Transverse colon (tissue), 4 donors: ENCODE measurements around the gene VTA1. TPM values are rescaled to one million over a fixed set of nuclear protein-coding genes. Genes with fewer than 3 reads are reported as not detected.

ENCODE experiments used
- DNase-seq: peaks from one replicate; pipeline ENCODE4 v3.0.0-alpha.2; 2019
- H3K27ac ChIP-seq, 4 donors: fragments of 200-600 bp; sonication (generic); 2 replicates each; pipeline ENCODE4 v1.5.1; 2016 to 2018; ENCODE audit warnings: inconsistent platforms in 4 of 4
- H3K27me3 ChIP-seq: fragments of 200-600 bp; sonication (generic); 2 replicates; pipeline ENCODE4 v1.5.1; 2017; ENCODE audit warnings: inconsistent platforms
- H3K36me3 ChIP-seq, 4 donors: fragments of 200-600 bp; sonication (generic); 2 replicates each; pipeline ENCODE4 v1.5.1; 2017 to 2019; ENCODE audit warnings: inconsistent platforms in 4 of 4
- H3K4me1 ChIP-seq, 4 donors: fragments of 200-600 bp; sonication (generic); 2 replicates each; pipeline ENCODE4 v1.5.1; 2017 to 2020; ENCODE audit warnings: inconsistent platforms in 4 of 4
- H3K4me3 ChIP-seq, 4 donors: fragments of 200-600 bp; sonication (generic); 1 replicate in 1 of 4; 2 replicates in 3 of 4; pipeline versions ENCODE4 v1.5.1 to v1.6.1; 2017 to 2019; ENCODE audit warnings: inconsistent platforms in 4 of 4
- H3K9me3 ChIP-seq, 2 donors: fragments of 200-600 bp; sonication (generic); 2 replicates each; pipeline ENCODE4 v1.5.1; 2017 to 2019; ENCODE audit warnings: inconsistent platforms in 2 of 2
- EP300 ChIP-seq: sonication (generic); formaldehyde crosslinking; IDR thresholded peaks from one replicate; pipeline ENCODE4 v1.6.1; 2017; ENCODE audit warnings: antibody characterized with exemption, low read depth
- POLR2A ChIP-seq: fragments of 450-650 bp; IDR thresholded peaks from one replicate; pipeline ENCODE4 v1.6.1; 2016; ENCODE audit warnings: antibody characterized with exemption, mild to moderate bottlenecking, moderate library complexity
- POLR2AphosphoS5 ChIP-seq, 3 donors: sonication (generic); formaldehyde crosslinking; IDR thresholded peaks; one replicate each; pipeline ENCODE4 v1.6.1; 2016; ENCODE audit warnings: antibody characterized with exemption in 3 of 3
- WGBS, 2 donors: methylation state at CpG; one replicate each; pipeline ENCODE4 v1.1.5; 2018; ENCODE audit warnings: low coverage in 1 of 2; 5-methylcytosine and 5-hydroxymethylcytosine counted together
- in situ Hi-C, 4 donors: fragments of 200-750 bp; cut with MboI; loops; one replicate each; pipeline versions ENCODE4 v1.15.0 to v1.15.1; 2017; ENCODE audit warnings: low sequenced_read_pairs in 3 of 4, low pct_ligation_motif_present in 1 of 4, low pct_unique_long_range_greater_than_20kb in 1 of 4
- intact Hi-C: fragments of 100-400 bp; cut with DNase I; formaldehyde crosslinking; loops from one replicate; pipeline ENCODE4 v1.15.1; 2023; ENCODE audit warnings: low total_unique reads
- total RNA-seq, 4 donors: library from RNA; depleted of rRNA; stranded (reverse); fragments of >200 nt; gene quantifications; one replicate each; pipeline ENCODE4 v1.1.0, GENCODE V29; 2016
- TF ChIP-seq, protein P1 (sequence below), 5 experiments: fragments of 200-600 bp in 3 of 5; fragments of 450-650 bp in 2 of 5; sonication (generic) in 3 of 5; IDR thresholded peaks; 1 replicate in 2 of 5; 2 replicates in 3 of 5; pipeline ENCODE4 v1.5.1; 2016 to 2017; ENCODE audit warnings: antibody characterized with exemption in 5 of 5, inconsistent platforms in 3 of 5, mild to moderate bottlenecking in 2 of 5, moderate library complexity in 1 of 5

The VTA1 gene
- total RNA-seq, 4 donors from 2014 or later = 10.5 to 52.6 (median 37.2) TPM

DNA sequence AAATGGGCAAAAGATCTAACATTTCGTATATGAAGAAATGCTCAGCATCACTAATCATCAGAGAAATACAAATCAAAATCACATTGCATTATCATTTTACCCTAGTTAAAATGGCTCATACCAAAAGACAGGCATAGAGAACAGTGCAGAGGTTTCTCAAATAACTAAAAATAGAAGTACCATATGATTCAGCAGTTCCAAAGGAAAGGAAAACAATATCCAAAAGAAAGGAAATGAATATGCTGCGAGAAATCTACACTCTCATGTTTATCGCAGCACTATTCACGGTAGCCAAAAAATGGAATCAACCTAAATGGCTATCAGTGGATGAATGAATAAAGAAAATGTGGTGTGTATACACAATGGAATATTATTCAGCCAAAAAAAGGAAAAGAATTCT, 63.5 kb downstream of the VTA1 start:
- no peaks in the 10 kb centered on the region for H3K4me1 ChIP-seq
- WGBS, 2 donors = 93 to 96% methylated on average over 4 of the region's 4 CpGs
- TF ChIP-seq, protein P1, sequence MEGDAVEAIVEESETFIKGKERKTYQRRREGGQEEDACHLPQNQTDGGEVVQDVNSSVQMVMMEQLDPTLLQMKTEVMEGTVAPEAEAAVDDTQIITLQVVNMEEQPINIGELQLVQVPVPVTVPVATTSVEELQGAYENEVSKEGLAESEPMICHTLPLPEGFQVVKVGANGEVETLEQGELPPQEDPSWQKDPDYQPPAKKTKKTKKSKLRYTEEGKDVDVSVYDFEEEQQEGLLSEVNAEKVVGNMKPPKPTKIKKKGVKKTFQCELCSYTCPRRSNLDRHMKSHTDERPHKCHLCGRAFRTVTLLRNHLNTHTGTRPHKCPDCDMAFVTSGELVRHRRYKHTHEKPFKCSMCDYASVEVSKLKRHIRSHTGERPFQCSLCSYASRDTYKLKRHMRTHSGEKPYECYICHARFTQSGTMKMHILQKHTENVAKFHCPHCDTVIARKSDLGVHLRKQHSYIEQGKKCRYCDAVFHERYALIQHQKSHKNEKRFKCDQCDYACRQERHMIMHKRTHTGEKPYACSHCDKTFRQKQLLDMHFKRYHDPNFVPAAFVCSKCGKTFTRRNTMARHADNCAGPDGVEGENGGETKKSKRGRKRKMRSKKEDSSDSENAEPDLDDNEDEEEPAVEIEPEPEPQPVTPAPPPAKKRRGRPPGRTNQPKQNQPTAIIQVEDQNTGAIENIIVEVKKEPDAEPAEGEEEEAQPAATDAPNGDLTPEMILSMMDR (IDR thresholded peaks at IDR 0.05) = no peak
- in situ Hi-C loops (no loop called here), intact Hi-C loops (no loop called here)
- no peak for DNase-seq
- no peak overlapping the region for H3K27ac ChIP-seq
- no peaks in the 10 kb centered on the region for H3K27me3 ChIP-seq
- H3K9me3 ChIP-seq = no peaks in the 10 kb centered on the region
- peaks cover 0 to 24% (median 12%) of the 10 kb centered on the region in 4 donors for H3K36me3 ChIP-seq
- H3K4me3 ChIP-seq = no peak overlapping the region

DNA sequence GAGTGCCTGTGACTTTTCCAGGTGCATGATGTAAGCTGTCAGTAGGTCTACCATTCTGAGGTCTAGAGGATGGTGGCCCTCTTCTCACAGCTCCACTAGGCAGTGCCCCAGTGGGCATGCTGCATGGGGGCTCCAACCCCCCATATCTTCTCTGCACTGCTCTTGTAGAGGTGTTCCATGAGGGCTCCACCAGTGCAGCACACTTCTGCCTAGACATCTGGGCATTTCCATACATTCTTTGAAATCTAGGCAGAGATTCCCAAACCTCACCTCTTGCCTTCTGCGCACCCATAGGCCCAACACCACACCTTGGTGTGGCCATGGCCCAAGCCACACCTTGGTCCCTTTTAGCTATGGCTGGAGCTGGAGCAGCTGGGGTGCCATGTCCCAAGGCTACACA, 66.3 kb downstream of the VTA1 start:
- intact Hi-C loops = no loop called here
- H3K4me3 ChIP-seq = no peak overlapping the region
- H3K27ac ChIP-seq = no peak overlapping the region
- no peaks in the 10 kb centered on the region for H3K4me1 ChIP-seq
- no peaks in the 10 kb centered on the region for H3K27me3 ChIP-seq
- H3K36me3 ChIP-seq = peaks cover 0 to 23% (median 10%) of the 10 kb centered on the region in 4 donors
- no peak for DNase-seq
- in situ Hi-C loops = no loop called here
- TF ChIP-seq POLR2AphosphoS5 (IDR thresholded peaks at IDR 0.05) (no peak), POLR2A (no peak), EP300 (no peak)
- TF ChIP-seq, protein P1 (IDR thresholded peaks at IDR 0.05) = no peak
- WGBS, 2 donors = 100% methylated on average over 1 of the region's 1 CpG; no CpG with 5 or more reads in 1 of the 2 donors
- H3K9me3 ChIP-seq = no peaks in the 10 kb centered on the region

- no peak for TF ChIP-seq POLR2A
- TF ChIP-seq EP300 = no peak
- TF ChIP-seq, protein P1 (IDR thresholded peaks at IDR 0.05) = no peak
- no peak for TF ChIP-seq POLR2AphosphoS5 (IDR thresholded peaks at IDR 0.05)
- no peaks in the 10 kb centered on the region for H3K4me1 ChIP-seq
- no peaks in the 10 kb centered on the region for H3K27me3 ChIP-seq
- no peak overlapping the region for H3K4me3 ChIP-seq
- DNase-seq = no peak
- in situ Hi-C loops (no loop called here), intact Hi-C loops (no loop called here)
- WGBS, 2 donors = 91 to 93% methylated on average over 2 of the region's 2 CpGs
- peaks cover 0 to 15% (median under 1%) of the 10 kb centered on the region in 4 donors for H3K36me3 ChIP-seq
- H3K27ac ChIP-seq = no peak overlapping the region
- no peaks in the 10 kb centered on the region for H3K9me3 ChIP-seq
Measured at GRCh38 chr6:142218446-142218845, 71.4 kb downstream of the VTA1 start.

- DNase-seq = no peak
- no peaks in the 10 kb centered on the region for H3K9me3 ChIP-seq
- H3K27me3 ChIP-seq = no peaks in the 10 kb centered on the region
- TF ChIP-seq, protein P1 (IDR thresholded peaks at IDR 0.05) = no peak
- no peak for TF ChIP-seq EP300
- no peak for TF ChIP-seq POLR2AphosphoS5 (IDR thresholded peaks at IDR 0.05)
- no peak for TF ChIP-seq POLR2A
- intact Hi-C loops (no loop called here), in situ Hi-C loops (no loop called here)
- no peak overlapping the region for H3K27ac ChIP-seq
- no peak overlapping the region for H3K4me3 ChIP-seq
- H3K4me1 ChIP-seq = no peaks in the 10 kb centered on the region
- WGBS, 2 donors = 94 to 97% methylated on average over 6 of the region's 6 CpGs
- peaks cover 0 to 15% (median 0%) of the 10 kb centered on the region in 4 donors for H3K36me3 ChIP-seq
Measured at GRCh38 chr6:142222022-142222421, 75.0 kb downstream of the VTA1 start.
